AG04450 (cell line): ENCODE data around the gene SHISA6. TPM values are rescaled to one million over a fixed set of nuclear protein-coding genes. Genes with fewer than 3 reads are reported as not detected.

Experiments
- CTCF ChIA-PET: fragments of 300-600, 350-600 bp; formaldehyde crosslinking; extraction: SDS; loops from one replicate; lab custom pipeline; 2022; ENCODE audit warnings: antibody characterized with exemption, inconsistent platforms; lab: Charles Lee
- POLR2A ChIA-PET: fragments of 350-600 bp; formaldehyde crosslinking; extraction: SDS; loops from one replicate; lab custom pipeline; 2021; ENCODE audit warnings: antibody characterized with exemption, inconsistent platforms; lab: Yijun Ruan, JAX
- DNase-seq: peaks from one replicate; pipeline ENCODE4 v3.0.0-alpha.2; 2011; ENCODE audit warnings: low read depth, low spot score
- H3K27ac ChIP-seq: one replicate; pipeline ENCODE4 v1.5.1; 2012; ENCODE audit warnings: low read depth, low read length, control low read depth
- H3K27me3 ChIP-seq: one replicate; pipeline ENCODE4 v1.6.0; 2012; ENCODE audit warnings: low read length; ENCODE audit not compliant: control insufficient read depth, insufficient read depth
- H3K4me3 ChIP-seq: 2 replicates; pipeline ENCODE4 v1.5.1; 2011; ENCODE audit warnings: mild to moderate bottlenecking, low read depth, low read length, control low read depth
- H3K9me3 ChIP-seq: 2 replicates; pipeline ENCODE4 v1.5.1; 2012; ENCODE audit warnings: low read length; ENCODE audit not compliant: control insufficient read depth, insufficient read depth
- polyA plus RNA-seq: library from polyadenylated mRNA; depleted of rRNA; stranded (reverse); fragments of >200 nt; gene quantifications from 2 replicates; pipeline ENCODE4 v1.2.3, GENCODE V29; 2011
- TF ChIP-seq, protein P1 (sequence below): IDR thresholded peaks from 2 replicates; pipeline ENCODE4 v1.5.1; 2011; ENCODE audit warnings: low read depth, low read length, control low read depth, inconsistent platforms

SHISA6 gene
- polyA plus RNA-seq, 1 experiment, result not detected

DNA sequence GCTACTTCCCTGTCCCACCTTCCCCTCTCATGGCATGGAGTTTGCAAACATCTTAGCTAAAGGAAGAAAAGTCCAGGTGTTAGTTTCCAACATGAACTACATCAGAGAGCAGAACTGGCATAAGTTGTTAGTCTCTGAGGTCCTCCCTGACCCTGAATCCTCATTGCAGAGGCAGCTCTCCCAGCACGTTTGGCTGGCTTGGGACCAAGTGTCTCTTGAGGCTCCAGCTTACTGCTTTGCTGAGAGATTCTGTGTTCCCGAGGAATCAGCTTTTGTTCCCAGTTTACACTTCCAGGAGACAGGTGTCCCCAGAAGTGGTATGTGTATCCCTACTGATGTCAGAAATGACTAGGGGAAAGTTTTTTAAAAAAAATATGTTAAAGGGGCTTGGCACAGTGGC, 371.9 kb downstream of the SHISA6 start:
- H3K9me3 ChIP-seq, result peaks cover 40% of the 10 kb centered on the region
- TF ChIP-seq, protein P1, sequence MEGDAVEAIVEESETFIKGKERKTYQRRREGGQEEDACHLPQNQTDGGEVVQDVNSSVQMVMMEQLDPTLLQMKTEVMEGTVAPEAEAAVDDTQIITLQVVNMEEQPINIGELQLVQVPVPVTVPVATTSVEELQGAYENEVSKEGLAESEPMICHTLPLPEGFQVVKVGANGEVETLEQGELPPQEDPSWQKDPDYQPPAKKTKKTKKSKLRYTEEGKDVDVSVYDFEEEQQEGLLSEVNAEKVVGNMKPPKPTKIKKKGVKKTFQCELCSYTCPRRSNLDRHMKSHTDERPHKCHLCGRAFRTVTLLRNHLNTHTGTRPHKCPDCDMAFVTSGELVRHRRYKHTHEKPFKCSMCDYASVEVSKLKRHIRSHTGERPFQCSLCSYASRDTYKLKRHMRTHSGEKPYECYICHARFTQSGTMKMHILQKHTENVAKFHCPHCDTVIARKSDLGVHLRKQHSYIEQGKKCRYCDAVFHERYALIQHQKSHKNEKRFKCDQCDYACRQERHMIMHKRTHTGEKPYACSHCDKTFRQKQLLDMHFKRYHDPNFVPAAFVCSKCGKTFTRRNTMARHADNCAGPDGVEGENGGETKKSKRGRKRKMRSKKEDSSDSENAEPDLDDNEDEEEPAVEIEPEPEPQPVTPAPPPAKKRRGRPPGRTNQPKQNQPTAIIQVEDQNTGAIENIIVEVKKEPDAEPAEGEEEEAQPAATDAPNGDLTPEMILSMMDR, result no peak
- ChIA-PET CTCF (no interaction called here), POLR2A (no interaction called here)
- no peak overlapping the region for H3K27ac ChIP-seq
- no peaks in the 10 kb centered on the region for H3K27me3 ChIP-seq
- no peak for DNase-seq
- H3K4me3 ChIP-seq, result no peak overlapping the region
